K562 (cell line): ENCODE data around the gene CDC14A. TPM values are rescaled to one million over a fixed set of nuclear protein-coding genes. Genes with fewer than 3 reads are reported as not detected.

ENCODE experiments used
- ATAC-seq: fragments of 200-7000 bp; cut with Tn5 transposase; 3 replicates; pipeline ENCODE4 v1.9.1; 2020; ENCODE audit warnings: moderate library complexity
- BruUV-seq: library from RNA; stranded (reverse); fragments of 400-500 nt; replicated peaks from 2 replicates; lab custom pipeline; 2021; lab: Mats Ljungman, UMichigan
- CTCF ChIA-PET: fragments of 300-600 bp; formaldehyde crosslinking; extraction: SDS; loops from one replicate; lab custom pipeline; 2021; ENCODE audit warnings: low intra/inter-chr PET ratio; lab: Yijun Ruan, JAX
- POLR2A ChIA-PET: fragments of 300-600, 350-650 bp; sonication (Branson Sonifier 250); formaldehyde crosslinking; extraction: SDS; loops from one replicate; lab custom pipeline; 2021; ENCODE audit warnings: antibody characterized with exemption, inconsistent platforms; lab: Yijun Ruan, JAX
- DNase-seq, 4 experiments: peaks; one replicate each; pipeline versions ENCODE4 v3.0.0 to v3.0.0-alpha.2; 2011 to 2018; ENCODE audit warnings: low spot score in 3 of 4, mixed read lengths in 3 of 4; ENCODE audit errors: extremely low read depth in 1 of 4
- FAIRE-seq: peaks from 2 replicates; lab custom pipeline; 2011; peaks lifted over from hg19 to GRCh38; lab: Jason Lieb, UNC
- H2AFZ ChIP-seq: 2 replicates; pipeline ENCODE4 v1.6.0; 2011; ENCODE audit warnings: low read depth, low read length, control low read depth, inconsistent platforms
- H3K27ac ChIP-seq: fragments of 200-600 bp; 3 replicates; pipeline ENCODE4 v1.8.0; 2011; ENCODE audit warnings: low read depth, mild to moderate bottlenecking, control low read depth, inconsistent platforms, low read length, moderate library complexity, mixed read lengths; ENCODE audit errors: extremely low read depth
- H3K27me3 ChIP-seq, 2 experiments: fragments of 300-600 bp in 1 of 2; 2 replicates in 1 of 2; 3 replicates in 1 of 2; pipeline versions ENCODE4 v1.6.0 to v1.8.0; 2011; ENCODE audit warnings: inconsistent platforms in 2 of 2, low read length in 2 of 2, mild to moderate bottlenecking in 1 of 2, mixed read lengths in 1 of 2, moderate library complexity in 1 of 2; ENCODE audit not compliant: control insufficient read depth in 2 of 2, insufficient read depth in 2 of 2
- H3K36me3 ChIP-seq: fragments of 300-600 bp; 3 replicates; pipeline ENCODE4 v1.8.0; 2011; ENCODE audit warnings: mild to moderate bottlenecking, low read length, inconsistent platforms; ENCODE audit not compliant: control insufficient read depth, insufficient read depth
- H3K4me1 ChIP-seq, 2 experiments: fragments of 200-600 bp in 1 of 2; replicated peaks in 1 of 2; 2 replicates in 1 of 2; 3 replicates in 1 of 2; pipeline versions ENCODE4 v1.5.1 to v1.8.0; 2011; ENCODE audit warnings: inconsistent platforms in 2 of 2, low read length in 2 of 2, mild to moderate bottlenecking in 1 of 2, mixed read lengths in 1 of 2, moderate library complexity in 1 of 2; ENCODE audit not compliant: control insufficient read depth in 2 of 2, insufficient read depth in 2 of 2
- H3K4me2 ChIP-seq: 2 replicates; pipeline ENCODE4 v1.6.1; 2011; ENCODE audit warnings: low read length, control low read depth, inconsistent platforms, mixed read lengths; ENCODE audit not compliant: insufficient read depth
- H3K4me3 ChIP-seq: fragments of 200-600 bp; sonication (generic), shearing (Covaris generic); 2 replicates; pipeline ENCODE4 v1.5.1; 2016; ENCODE audit warnings: control low read depth, inconsistent platforms
- H3K79me2 ChIP-seq: fragments of 200-600 bp; 3 replicates; pipeline ENCODE4 v1.8.0; 2011; ENCODE audit warnings: low read length, inconsistent platforms; ENCODE audit not compliant: control insufficient read depth, insufficient read depth
- H3K9ac ChIP-seq, 2 experiments: 2 replicates each; pipeline versions ENCODE4 v1.6.0 to v1.6.1; 2011; ENCODE audit warnings: low read depth in 2 of 2, low read length in 2 of 2, control low read depth in 1 of 2, inconsistent platforms in 1 of 2, mild to moderate bottlenecking in 1 of 2, mixed read lengths in 1 of 2; ENCODE audit not compliant: insufficient read depth in 1 of 2
- H3K9me1 ChIP-seq: one replicate; pipeline ENCODE4 v1.6.0; 2011; ENCODE audit warnings: inconsistent platforms, mild to moderate bottlenecking, low read length, moderate library complexity; ENCODE audit not compliant: control insufficient read depth, insufficient read depth
- H3K9me3 ChIP-seq: replicated peaks from 2 replicates; pipeline ENCODE4 v1.5.1; 2011; ENCODE audit warnings: low read depth, low read length, inconsistent platforms; ENCODE audit not compliant: control insufficient read depth, insufficient read depth
- H4K20me1 ChIP-seq: replicated peaks from 2 replicates; pipeline ENCODE4 v1.6.1; 2011; ENCODE audit warnings: low read length, inconsistent platforms, mixed read lengths; ENCODE audit not compliant: control insufficient read depth, insufficient read depth
- BDP1 ChIP-seq: IDR thresholded peaks from 3 replicates; pipeline ENCODE4 v1.6.1; 2011; ENCODE audit not compliant: insufficient read length, insufficient read depth
- NFIC ChIP-seq: fragments of 450-650 bp; IDR thresholded peaks from 2 replicates; pipeline ENCODE4 v1.6.1; 2017; ENCODE audit warnings: mild to moderate bottlenecking, inconsistent platforms
- POLR2G ChIP-seq: fragments of 200-400 bp; formaldehyde crosslinking; IDR thresholded peaks from 2 replicates; pipeline ENCODE4 v1.6.1; 2017; ENCODE audit warnings: low read depth, mild to moderate bottlenecking, antibody characterized with exemption, low read length, moderate library complexity
- RAD21 ChIP-seq, 2 experiments: fragments of 250-450 bp in 1 of 2; fragments of 450-650 bp in 1 of 2; sonication (Bioruptor Pico) in 1 of 2; formaldehyde crosslinking in 1 of 2; IDR thresholded peaks in 1 of 2; conservative IDR thresholded peaks in 1 of 2; 2 replicates each; pipeline versions ENCODE4 v1.4.0 to v1.8.0; 2020 to 2022; ENCODE audit warnings: mild to moderate bottlenecking in 2 of 2, moderate library complexity in 1 of 2
- RBFOX2 ChIP-seq: fragments of 200-400 bp; formaldehyde crosslinking; IDR thresholded peaks from 2 replicates; pipeline ENCODE4 v1.6.1; 2017; ENCODE audit warnings: low read depth, mild to moderate bottlenecking, low read length, moderate library complexity
- SMARCA5 ChIP-seq: fragments of 450-650 bp; IDR thresholded peaks from 2 replicates; pipeline ENCODE4 v1.6.1; 2016
- ZNF253 ChIP-seq: fragments of 250-450 bp; sonication (Bioruptor Pico); conservative IDR thresholded peaks from 2 replicates; pipeline ENCODE4 v1.6.1; 2021; ENCODE audit warnings: mild to moderate bottlenecking
- ZNF408 ChIP-seq: fragments of 250-450 bp; sonication (Bioruptor Pico); IDR thresholded peaks from 2 replicates; pipeline ENCODE4 v1.4.0; 2020; ENCODE audit warnings: low read depth, mild to moderate bottlenecking, moderate library complexity
- WGBS: fragments of 100-300 bp; shearing (Covaris generic); methylation state at CpG from one replicate; pipeline ENCODE4 v1.1.6; 2016; ENCODE audit warnings: low coverage, mixed read lengths; ENCODE audit not compliant: insufficient coverage; ENCODE audit errors: missing lambda C conversion rate; 5-methylcytosine and 5-hydroxymethylcytosine counted together
- in situ Hi-C: fragments of 300-500 bp; cut with MboI; formaldehyde crosslinking; loops from 4 replicates; pipeline ENCODE4 v1.15.0; 2018; ENCODE audit warnings: inconsistent platforms, mixed read lengths
- intact Hi-C: fragments of 100-400 bp; cut with micrococcal nuclease; formaldehyde crosslinking; loops from 2 replicates; pipeline ENCODE4 v1.14.2; 2022
- polyA plus RNA-seq, 8 experiments: library from polyadenylated mRNA; depleted of rRNA in 4 of 8; stranded (reverse) in 5 of 8; unstranded in 3 of 8; fragments of >200 nt; fragmentation: Nextera tagmentation in 2 of 8; fragmentation: Illumina TruSeq in 1 of 8; extraction: Ambion mirVana in 2 of 8; extraction: Trizol in 1 of 8; gene quantifications; 2 replicates each; pipeline versions ENCODE4 v1.2.1 to v1.2.3, GENCODE V29; 2011 to 2014; ENCODE audit warnings: inconsistent platforms in 1 of 8, missing spikeins in 1 of 8
- total RNA-seq, 7 experiments: library from RNA; depleted of rRNA in 6 of 7; stranded (reverse); fragments of >200 nt in 6 of 7; fragmentation: Illumina TruSeq in 2 of 7; extraction: Trizol in 2 of 7; gene quantifications; 2 replicates each; pipeline versions ENCODE4 v1.2.1 to v1.2.3, GENCODE V29; 2011 to 2021; ENCODE audit warnings: low replicate concordance in 1 of 7
- TF ChIP-seq, protein P1 (sequence below): fragments of 450-650 bp; formaldehyde crosslinking; IDR thresholded peaks from 2 replicates; pipeline ENCODE4 v1.4.0; 2020; ENCODE audit warnings: mild to moderate bottlenecking, moderate library complexity
- TF ChIP-seq, protein P2 (sequence below): fragments of 450-650 bp; formaldehyde crosslinking; IDR thresholded peaks from 2 replicates; pipeline ENCODE4 v1.4.0; 2022; ENCODE audit warnings: missing genetic modification characterization
- TF ChIP-seq, protein P3 (sequence below), 3 experiments: IDR thresholded peaks in 2 of 3; conservative IDR thresholded peaks in 1 of 3; 2 replicates each; pipeline ENCODE4 v1.5.1; 2011 to 2012; ENCODE audit warnings: low read length in 3 of 3, mild to moderate bottlenecking in 3 of 3, control low read depth in 2 of 3, improper control_type of control experiment in 1 of 3, inconsistent platforms in 1 of 3, low read depth in 1 of 3, mixed read lengths in 1 of 3, moderate library complexity in 1 of 3; ENCODE audit not compliant: insufficient read depth in 2 of 3

CDC14A gene
- total and polyA plus RNA-seq, 9 of the 15 experiments (the other 6 are each of a cell fraction or from before 2014, with no cell fraction given), result 17.0 to 74.3 (median 33.4) TPM

DNA sequence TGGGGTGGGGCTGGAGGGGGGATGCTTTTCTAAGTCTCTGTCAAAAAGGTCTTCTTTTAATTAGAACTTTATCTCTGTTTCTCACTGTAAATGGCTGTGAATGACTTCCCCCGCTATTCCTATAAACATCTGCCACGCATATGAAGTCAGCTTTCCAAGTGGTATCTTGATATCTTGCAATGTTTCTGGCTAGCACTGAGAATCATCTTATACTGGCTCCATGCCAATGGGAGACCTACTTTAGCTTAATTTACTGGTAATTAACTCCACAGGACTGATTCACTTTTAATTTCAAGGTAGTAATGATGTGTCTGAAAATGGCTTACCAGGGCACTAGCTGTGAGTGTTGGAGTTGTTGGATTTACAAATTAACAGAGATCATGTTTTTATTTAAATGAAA is 190.0 kb downstream of the CDC14A start:
- no peak overlapping the region for H2AFZ ChIP-seq
- H3K27me3 ChIP-seq, result peaks cover 27 to 32% of the 10 kb centered on the region in 2 experiments
- POLR2A ChIA-PET, result interaction anchor here (1.3 kb wide), 1 partner anchor 16 kb away, joined by 4 read pairs; no protein-coding TSS in a partner anchor
- H3K9me3 ChIP-seq, result no peaks in the 10 kb centered on the region
- H3K27ac ChIP-seq, result no peak overlapping the region
- H3K4me2 ChIP-seq, result no peak overlapping the region
- H3K4me1 ChIP-seq, result peaks cover 0 to 15% of the 10 kb centered on the region in 2 experiments; a peak in 2 of 5 replicates
- no peak overlapping the region for H3K4me3 ChIP-seq
- DNase-seq, result no peak
- H3K9ac ChIP-seq, result no peak overlapping the region
- FAIRE-seq, result no peak
- no peaks in the 10 kb centered on the region for H3K79me2 ChIP-seq
- H3K9me1 ChIP-seq, result no peaks in the 10 kb centered on the region
- BruUV-seq, result no TSS peak
- no peaks in the 10 kb centered on the region for H3K36me3 ChIP-seq
- WGBS, result 0% methylated on average over 2 of the region's 2 CpGs
- CTCF ChIA-PET, result no interaction called here
- intact Hi-C loops (loop anchor here (5.0 kb wide), 1 partner anchor 325 kb away; no protein-coding TSS in a partner anchor), in situ Hi-C loops (no loop called here)
- no peak for ATAC-seq
- peak; percentile 66 for TF ChIP-seq NFIC
- TF ChIP-seq SMARCA5, result no peak
- TF ChIP-seq, all 486 proteins: peak for 1
- no peaks in the 10 kb centered on the region for H4K20me1 ChIP-seq

DNA sequence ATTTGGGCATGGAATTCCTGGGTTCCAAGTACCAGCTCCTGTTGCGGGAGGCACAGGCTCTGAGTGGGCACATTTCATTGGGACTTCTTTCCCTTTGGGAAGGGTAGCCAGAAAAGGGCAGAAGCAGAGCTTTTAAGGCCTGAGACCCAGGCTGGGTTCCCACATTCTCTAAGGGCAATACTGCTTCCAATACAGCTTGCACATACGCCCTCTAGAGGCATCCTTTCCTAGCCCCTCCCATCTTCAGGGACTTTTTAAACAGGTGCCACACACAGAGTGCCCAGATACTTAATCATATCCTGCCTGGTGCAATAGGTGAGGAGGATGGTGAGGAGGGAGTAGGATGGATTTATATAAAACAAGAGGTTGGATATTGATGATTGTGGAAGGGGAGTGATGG is 191.3 kb downstream of the CDC14A start:
- no peaks in the 10 kb centered on the region for H3K79me2 ChIP-seq
- POLR2A ChIA-PET, result interaction anchor here (0.6 to 1.3 kb wide), 2 partner anchors 18 to 102 kb away, joined by 4 read pairs; no protein-coding TSS in a partner anchor
- H4K20me1 ChIP-seq, result no peaks in the 10 kb centered on the region
- H3K36me3 ChIP-seq, result no peaks in the 10 kb centered on the region
- ATAC-seq (peak; percentile 96), FAIRE-seq (peak; percentile 58), DNase-seq (peak in 2 of 4 experiments; percentile 57 to 58)
- 0% methylated on average over 2 of the region's 2 CpGs for WGBS
- intact Hi-C loops, result loop anchor here (5.0 kb wide), 1 partner anchor 324 kb away; no protein-coding TSS in a partner anchor
- no peak overlapping the region for H3K27ac ChIP-seq
- H3K4me1 ChIP-seq, result peaks cover 0 to 15% of the 10 kb centered on the region in 2 experiments; a peak in 2 of 5 replicates
- CTCF ChIA-PET, result no interaction called here
- H3K9me1 ChIP-seq, result no peaks in the 10 kb centered on the region
- in situ Hi-C loops, result no loop called here
- peaks cover 22 to 24% of the 10 kb centered on the region in 2 experiments for H3K27me3 ChIP-seq
- no peak overlapping the region for H3K9ac ChIP-seq
- no peaks in the 10 kb centered on the region for H3K9me3 ChIP-seq
- H3K4me2 ChIP-seq, result no peak overlapping the region
- H2AFZ ChIP-seq, result no peak overlapping the region
- no TSS peak for BruUV-seq
- H3K4me3 ChIP-seq, result no peak overlapping the region
- no peak for TF ChIP-seq POLR2G
- no peak for TF ChIP-seq RBFOX2
- TF ChIP-seq, protein P1, sequence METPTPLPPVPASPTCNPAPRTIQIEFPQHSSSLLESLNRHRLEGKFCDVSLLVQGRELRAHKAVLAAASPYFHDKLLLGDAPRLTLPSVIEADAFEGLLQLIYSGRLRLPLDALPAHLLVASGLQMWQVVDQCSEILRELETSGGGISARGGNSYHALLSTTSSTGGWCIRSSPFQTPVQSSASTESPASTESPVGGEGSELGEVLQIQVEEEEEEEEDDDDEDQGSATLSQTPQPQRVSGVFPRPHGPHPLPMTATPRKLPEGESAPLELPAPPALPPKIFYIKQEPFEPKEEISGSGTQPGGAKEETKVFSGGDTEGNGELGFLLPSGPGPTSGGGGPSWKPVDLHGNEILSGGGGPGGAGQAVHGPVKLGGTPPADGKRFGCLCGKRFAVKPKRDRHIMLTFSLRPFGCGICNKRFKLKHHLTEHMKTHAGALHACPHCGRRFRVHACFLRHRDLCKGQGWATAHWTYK (CRISPR knock-in tag), result no peak
- no peak for TF ChIP-seq ZNF408
- TF ChIP-seq, protein P2, sequence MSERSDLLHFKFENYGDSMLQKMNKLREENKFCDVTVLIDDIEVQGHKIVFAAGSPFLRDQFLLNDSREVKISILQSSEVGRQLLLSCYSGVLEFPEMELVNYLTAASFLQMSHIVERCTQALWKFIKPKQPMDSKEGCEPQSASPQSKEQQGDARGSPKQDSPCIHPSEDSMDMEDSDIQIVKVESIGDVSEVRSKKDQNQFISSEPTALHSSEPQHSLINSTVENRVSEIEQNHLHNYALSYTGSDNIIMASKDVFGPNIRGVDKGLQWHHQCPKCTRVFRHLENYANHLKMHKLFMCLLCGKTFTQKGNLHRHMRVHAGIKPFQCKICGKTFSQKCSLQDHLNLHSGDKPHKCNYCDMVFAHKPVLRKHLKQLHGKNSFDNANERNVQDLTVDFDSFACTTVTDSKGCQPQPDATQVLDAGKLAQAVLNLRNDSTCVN (CRISPR knock-in tag), result no peak
- TF ChIP-seq ZNF253, result no peak
- TF ChIP-seq, protein P3, sequence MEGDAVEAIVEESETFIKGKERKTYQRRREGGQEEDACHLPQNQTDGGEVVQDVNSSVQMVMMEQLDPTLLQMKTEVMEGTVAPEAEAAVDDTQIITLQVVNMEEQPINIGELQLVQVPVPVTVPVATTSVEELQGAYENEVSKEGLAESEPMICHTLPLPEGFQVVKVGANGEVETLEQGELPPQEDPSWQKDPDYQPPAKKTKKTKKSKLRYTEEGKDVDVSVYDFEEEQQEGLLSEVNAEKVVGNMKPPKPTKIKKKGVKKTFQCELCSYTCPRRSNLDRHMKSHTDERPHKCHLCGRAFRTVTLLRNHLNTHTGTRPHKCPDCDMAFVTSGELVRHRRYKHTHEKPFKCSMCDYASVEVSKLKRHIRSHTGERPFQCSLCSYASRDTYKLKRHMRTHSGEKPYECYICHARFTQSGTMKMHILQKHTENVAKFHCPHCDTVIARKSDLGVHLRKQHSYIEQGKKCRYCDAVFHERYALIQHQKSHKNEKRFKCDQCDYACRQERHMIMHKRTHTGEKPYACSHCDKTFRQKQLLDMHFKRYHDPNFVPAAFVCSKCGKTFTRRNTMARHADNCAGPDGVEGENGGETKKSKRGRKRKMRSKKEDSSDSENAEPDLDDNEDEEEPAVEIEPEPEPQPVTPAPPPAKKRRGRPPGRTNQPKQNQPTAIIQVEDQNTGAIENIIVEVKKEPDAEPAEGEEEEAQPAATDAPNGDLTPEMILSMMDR (IDR thresholded peaks at IDR 0.05 in 2 of 3, conservative IDR thresholded peaks at IDR 0.05 in 1 of 3; ENCODE audit: insufficient read depth in 2 of 3, low read depth in 1 of 3, low read length in 3 of 3), result peak; percentile 66 to 68 (median 67)
- TF ChIP-seq BDP1, result no peak
- peak in 1 of 2 experiments; percentile 54; a peak in 2 of 4 replicates for TF ChIP-seq RAD21 (CRISPR knock-in tag; conservative IDR thresholded peaks at IDR 0.05 in 1 of 2, IDR thresholded peaks at IDR 0.05 in 1 of 2)
